ENCODE results near the gene PER1. TPM values are rescaled to one million over a fixed set of nuclear protein-coding genes. Genes with fewer than 3 reads are reported as not detected.

Gene PER1
- total RNA-seq, 1 donor from 2014 or later: 316 TPM

DNA sequence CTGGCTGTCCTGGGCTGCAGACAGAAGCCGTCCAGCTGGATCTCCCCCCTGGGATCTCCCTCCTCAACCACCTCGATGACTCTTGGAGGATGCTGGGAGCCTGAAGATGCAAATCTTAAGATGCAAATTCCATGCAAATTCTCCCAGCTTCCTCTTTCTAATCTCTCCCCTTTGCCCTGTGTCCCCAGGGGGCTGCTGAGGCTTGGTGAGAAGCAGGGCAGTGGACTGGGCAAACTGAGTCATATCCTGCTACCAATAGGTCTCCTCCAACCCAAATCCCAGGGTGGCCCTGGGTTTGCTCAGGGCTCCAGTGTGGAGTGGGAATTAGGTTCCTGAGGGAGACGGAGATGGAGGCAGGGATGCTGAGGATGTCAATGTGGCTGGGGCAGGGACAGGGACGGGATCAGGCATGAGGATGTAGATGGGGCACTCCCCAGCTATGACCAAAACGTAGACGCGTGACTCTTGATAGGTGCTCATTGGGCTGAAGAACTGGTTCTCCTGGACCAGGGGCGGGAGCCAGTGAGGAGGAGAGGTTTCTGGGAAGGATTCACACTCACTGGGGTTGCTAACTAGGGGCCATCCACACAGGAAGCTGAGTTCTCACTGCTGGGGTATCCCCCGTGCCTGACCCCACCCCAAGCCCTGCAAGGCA, 61.0 kb downstream of the PER1 start:
- DNase-seq (ENCODE audit: low spot score): no peak

Small RNAs within 50 kb of the gene (microRNA-seq; reads per million reads assigned to microRNA genes)
- gene MIR4521 (ENCODE audit: borderline number of aligned reads): 15.3 reads per million, percentile 12 among the genes with 10 or more reads in this experiment
- gene MIR6883 (ENCODE audit: borderline number of aligned reads): not detected

Other genes starting within 250 kb of the PER1 start
- 0.80 TPM for gene RNF227, start 236.1 kb downstream of the PER1 start, total RNA-seq
- 1.3 TPM for gene KCNAB3, start 222.5 kb downstream of the PER1 start, total RNA-seq
- gene TRAPPC1, start 220.5 kb downstream of the PER1 start, total RNA-seq: 97.5 TPM
- gene CNTROB, start 220.2 kb downstream of the PER1 start, total RNA-seq: 17.5 TPM
- gene GUCY2D, start 149.8 kb downstream of the PER1 start, total RNA-seq: not detected
- 2.9 TPM for gene ALOX15B, start 113.3 kb downstream of the PER1 start, total RNA-seq
- gene ALOX12B, start 64.7 kb downstream of the PER1 start, total RNA-seq: not detected
- not detected for gene ALOXE3, start 33.9 kb downstream of the PER1 start, total RNA-seq
- gene HES7, start 28.3 kb downstream of the PER1 start, total RNA-seq: not detected
- gene VAMP2, start 10.5 kb upstream of the PER1 start, total RNA-seq: 52.4 TPM
- gene TMEM107, start 24.0 kb upstream of the PER1 start, total RNA-seq: 16.3 TPM
- gene BORCS6, start 37.8 kb upstream of the PER1 start, total RNA-seq: 5.8 TPM
- not detected for gene AURKB, start 58.2 kb upstream of the PER1 start, total RNA-seq
- 34.3 TPM for gene CTC1, start 95.7 kb upstream of the PER1 start, total RNA-seq
- 39.2 TPM for gene PFAS, start 96.9 kb upstream of the PER1 start, total RNA-seq
- gene RANGRF, start 136.3 kb upstream of the PER1 start, total RNA-seq: 20.8 TPM
- 3.9 TPM for gene SLC25A35, start 143.0 kb upstream of the PER1 start, total RNA-seq
- gene ARHGEF15, start 157.8 kb upstream of the PER1 start, total RNA-seq: 71.8 TPM
- gene ODF4, start 187.4 kb upstream of the PER1 start, total RNA-seq: not detected
- 1,206 TPM for gene RPL26, start 230.8 kb upstream of the PER1 start, total RNA-seq
- gene RNF222, start 245.4 kb upstream of the PER1 start, total RNA-seq: not detected